GM12891 (cell line): ENCODE results near the gene ZNF880.

Experiments
- POLR2A ChIP-seq: IDR thresholded peaks from 2 replicates; pipeline ENCODE4 v1.6.1; 2011; ENCODE audit warnings: low read depth, low read length, control low read depth
- POLR2AphosphoS5 ChIP-seq: IDR thresholded peaks from 2 replicates; pipeline ENCODE4 v1.6.1; 2011; ENCODE audit warnings: low read depth, low read length, control low read depth
- SPI1 ChIP-seq: IDR thresholded peaks from 2 replicates; pipeline ENCODE4 v1.6.1; 2011; ENCODE audit warnings: low read depth, low read length, control low read depth

DNA sequence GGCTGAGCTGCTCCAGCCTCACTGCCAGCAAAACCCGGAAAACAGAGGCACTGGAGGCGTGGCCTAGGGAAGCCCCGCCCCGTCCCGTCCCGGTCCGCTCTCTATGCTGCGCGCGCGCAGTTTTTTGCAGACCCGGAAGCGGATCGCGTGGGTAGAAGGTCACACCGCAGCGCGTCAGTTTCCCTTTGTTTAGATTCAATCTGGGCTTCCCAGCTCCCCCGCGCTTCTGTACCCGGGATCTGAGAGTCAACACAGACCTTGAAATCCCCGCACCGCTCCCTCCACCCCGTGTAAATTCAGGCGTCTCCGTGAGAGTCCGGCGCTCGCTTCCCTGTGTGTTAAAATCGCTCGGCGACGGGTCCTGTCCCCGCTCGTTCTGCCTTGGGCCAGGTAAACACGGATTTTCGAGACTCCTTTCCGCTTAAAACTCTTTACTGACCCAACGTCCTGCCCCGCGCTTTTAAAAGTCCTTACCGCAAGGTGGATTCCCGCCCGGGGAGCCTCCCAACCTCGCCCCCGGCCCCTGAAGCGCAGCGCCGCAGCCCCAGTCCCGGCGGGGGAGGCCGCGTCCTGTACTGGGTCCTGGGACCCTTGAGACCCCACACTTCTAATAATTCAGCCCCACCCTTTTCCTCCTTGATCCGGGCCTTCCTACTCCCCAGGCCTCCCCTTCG lies 33.5 kb upstream of the ZNF880 start, which contains the start of gene ZNF610:
- TF ChIP-seq POLR2A: peak; percentile 57; the same call in 1 of the 2 replicates
- peak; percentile 79; the same call in 1 of the 2 replicates for TF ChIP-seq POLR2AphosphoS5
- TF ChIP-seq SPI1: no peak
